SKM-1 (cell line): Measurements from ENCODE around the gene CTTN.

Source experiments
- DNase-seq: peaks from one replicate; lab custom pipeline; 2025; ENCODE audit not compliant: unreplicated experiment; lab: John Stamatoyannopoulos, UW

The CTTN gene

DNA sequence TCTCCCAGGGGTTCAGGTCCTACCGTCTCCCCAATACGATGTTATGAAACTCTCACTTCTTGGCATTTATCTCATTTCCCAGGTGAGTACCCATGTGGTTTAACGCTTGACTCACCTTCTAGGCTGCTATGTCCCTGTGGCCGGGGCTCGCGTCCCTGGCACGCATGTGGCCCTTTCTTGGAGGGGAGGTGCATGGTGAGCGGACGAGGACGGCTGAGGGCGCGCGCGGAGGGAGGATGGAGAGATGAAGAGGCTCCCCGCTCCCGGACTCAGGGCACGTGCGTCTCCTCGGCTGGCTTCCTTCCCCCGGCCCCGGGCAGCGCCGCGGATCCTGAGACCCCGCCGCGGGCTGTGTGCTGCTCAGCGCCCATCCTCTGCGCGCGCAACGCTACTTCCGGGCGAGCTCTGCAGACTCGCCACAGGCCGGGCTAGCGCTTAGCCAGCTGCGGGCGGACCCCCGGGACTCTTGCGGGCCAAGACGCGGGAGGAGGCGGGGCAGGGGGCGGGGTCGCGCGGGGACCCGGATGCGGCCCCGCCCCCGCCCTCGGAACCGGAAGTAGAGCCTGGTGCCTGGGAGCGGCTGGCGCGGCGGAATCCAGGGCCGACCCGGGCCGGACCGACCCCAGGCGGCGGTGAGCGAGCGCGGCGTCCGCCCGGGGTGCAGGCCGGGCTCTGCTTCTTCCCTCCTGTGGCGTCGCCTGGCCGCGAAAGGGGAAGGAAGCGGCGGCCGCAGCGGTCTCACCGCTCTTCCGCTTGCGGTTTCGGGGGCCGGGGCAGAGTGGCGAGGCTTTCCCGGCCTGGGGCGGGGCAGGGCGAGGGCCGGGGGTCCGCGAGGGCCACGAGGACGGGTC is at the start of gene CTTN:
Gene CTTN, plus strand, starts transcription at position 547 of the 851 bp plus-strand sequence. CDS start 8,769 bp downstream, outside the sequence.
- DNase-seq = peak; percentile 36

GRCh38 chr11:70348608-70349007 is 49.7 kb upstream of the CTTN start:
- DNase-seq = no peak

GRCh38 chr11:70351646-70352045 is 46.7 kb upstream of the CTTN start:
- no peak for DNase-seq

- DNase-seq = no peak
These were observed 46.2 kb upstream of the CTTN start for GRCh38 chr11:70352100-70352499.

GRCh38 chr11:70352601-70353000 is 45.7 kb upstream of the CTTN start:
- no peak for DNase-seq

DNA sequence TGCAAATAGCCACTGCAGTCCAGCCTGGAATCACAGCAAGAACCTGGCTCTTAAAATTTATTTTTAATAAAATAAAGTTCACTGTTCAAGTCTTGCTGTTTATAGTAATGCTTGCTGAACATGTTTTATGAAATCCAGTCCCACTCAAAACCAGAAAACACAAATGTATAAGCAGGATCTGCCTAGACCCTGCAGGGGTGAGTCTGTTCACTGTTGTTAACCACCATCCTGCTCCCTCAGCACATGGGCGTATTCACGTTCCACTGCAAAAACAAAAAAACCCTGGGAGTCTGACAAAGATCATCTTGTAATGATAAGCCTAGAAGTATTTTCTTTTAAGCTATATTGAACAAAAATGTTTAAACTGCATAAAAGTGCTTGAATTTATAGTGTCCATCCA is 45.0 kb upstream of the CTTN start:
- no peak for DNase-seq

DNA sequence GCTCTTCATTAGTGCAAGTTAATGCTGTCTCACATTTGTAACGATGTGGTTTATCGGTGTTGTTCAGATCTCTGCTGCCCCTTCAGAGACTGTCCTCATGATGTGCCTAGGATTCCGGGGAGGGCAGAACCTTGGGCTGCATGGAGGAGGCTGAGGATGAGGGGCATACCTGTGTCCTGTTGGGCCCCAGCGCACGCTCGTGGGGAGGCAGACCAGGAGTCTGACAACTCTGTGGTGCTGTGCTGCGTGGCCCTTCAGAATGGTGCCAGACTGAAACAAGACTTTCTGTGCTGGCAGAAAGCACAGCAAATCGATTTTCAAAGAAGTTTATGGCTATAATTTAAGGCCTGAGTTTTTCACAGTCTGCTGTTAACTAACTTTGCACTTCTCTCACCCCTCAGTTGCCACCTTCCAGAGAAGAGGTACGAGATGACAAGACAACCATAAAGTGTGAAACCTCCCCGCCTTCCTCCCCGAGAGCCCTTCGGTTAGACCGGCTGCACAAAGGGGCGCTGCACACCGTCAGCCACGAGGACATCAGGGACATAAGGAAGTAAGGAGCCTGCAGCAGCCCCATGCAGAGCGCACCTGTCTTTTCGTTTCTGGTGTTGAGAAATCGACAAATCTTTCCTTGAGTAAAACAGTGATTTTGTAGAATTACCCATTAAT is 44.3 kb upstream of the CTTN start:
- no peak for DNase-seq

- no peak for DNase-seq
These were observed 43.7 kb upstream of the CTTN start for GRCh38 chr11:70354629-70355028.

DNA sequence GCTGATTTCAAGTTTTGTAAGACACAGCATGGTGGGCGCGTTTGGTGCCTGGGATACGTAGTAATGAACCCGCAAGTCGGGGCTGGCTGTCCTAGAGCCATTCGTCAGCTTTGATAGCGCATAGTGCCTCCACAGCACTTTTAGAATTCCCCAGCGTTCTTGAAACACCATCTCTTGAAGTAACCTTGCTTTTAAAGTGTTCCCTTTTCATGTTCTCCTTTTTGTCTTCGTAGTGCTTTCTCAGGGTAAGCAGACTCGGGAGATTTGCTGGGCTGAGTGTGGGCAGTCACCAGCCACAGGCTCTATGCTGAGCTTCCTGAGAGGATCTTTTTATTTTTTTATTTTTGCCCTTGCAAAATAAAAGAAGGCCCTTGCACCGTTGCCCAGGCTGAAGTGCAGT is 39.6 kb upstream of the CTTN start:
- no peak for DNase-seq

DNA sequence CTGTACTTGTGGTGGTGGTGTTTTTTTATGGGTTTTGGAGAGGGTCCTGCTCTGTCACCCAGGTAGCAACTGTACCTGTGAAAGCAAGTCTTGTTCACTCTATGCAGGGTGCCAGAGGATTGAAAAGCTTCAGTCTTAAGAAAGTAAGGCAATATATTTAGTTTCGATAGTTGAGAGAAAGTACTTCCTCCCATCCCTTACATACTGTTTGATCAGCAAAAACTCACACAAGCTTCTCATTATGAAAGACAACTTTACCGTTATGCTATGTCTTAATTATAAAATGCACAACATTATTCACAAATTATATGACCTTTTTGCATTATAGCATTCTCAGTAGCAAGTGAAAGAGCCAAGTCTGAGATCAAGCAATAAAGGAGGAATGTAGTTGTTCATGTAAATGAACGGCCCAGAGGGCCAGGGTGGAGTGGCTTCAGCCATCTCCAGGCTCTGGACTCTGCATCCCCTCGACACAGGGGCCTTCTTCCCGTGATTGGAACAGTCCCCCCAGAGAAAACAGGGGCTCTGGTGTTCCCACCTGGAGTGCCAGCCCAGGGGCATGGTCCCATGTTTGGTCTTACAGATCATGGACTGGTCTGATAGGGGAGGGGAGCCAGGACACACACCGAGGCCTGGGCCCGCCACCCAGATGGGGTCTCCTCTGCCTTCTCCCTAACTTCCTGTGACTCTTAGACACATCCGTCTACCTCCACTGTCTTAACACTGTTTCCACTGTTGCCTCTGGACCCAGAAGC is 38.7 kb upstream of the CTTN start:
- no peak for DNase-seq

GRCh38 chr11:70360211-70360610 is 38.1 kb upstream of the CTTN start:
- DNase-seq = no peak

DNA sequence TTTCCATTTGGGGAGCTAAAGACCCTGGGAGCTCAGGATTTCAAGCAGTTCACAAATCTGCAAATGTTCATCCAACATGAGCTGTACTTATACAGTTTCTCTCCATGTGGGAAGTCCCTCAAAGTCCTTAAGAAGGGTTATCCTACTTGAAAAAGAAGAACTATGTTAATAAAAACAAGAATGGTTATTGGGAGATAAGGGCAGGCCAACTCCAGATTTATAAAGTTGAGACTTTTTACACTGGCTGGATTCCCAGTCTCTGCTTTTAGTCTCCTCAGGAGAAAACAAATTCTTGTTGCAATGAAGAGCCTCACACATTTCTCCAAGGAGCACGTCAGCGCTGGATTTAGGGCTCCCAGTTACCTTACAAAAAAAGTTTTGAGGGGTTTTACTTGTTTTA is 34.2 kb upstream of the CTTN start:
- no peak for DNase-seq

- DNase-seq = no peak
These were observed 33.4 kb upstream of the CTTN start for GRCh38 chr11:70364745-70365543.

- no peak for DNase-seq
These were observed 32.8 kb upstream of the CTTN start for GRCh38 chr11:70365544-70365927.

- DNase-seq = no peak
These were observed 31.3 kb upstream of the CTTN start for GRCh38 chr11:70367071-70367470.

DNA sequence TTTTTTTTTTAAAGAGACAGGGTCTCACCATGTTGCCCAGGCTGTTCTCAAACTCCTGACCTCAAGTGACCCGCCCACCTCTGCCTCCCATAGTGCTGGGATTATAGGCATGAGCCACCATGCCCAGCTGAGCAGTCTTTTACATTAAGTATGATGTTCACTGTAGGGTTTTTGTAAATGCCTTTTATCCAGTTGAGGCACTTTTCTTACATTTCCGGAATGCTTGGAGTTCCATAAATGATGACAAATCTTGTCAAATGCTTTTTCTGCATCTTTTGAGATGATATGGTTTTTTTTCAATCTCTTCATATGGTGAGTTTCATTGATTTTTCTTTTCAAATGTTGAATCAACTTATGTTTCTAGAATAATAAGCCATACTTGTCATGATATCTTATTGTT is 29.4 kb upstream of the CTTN start:
- DNase-seq = no peak

- DNase-seq = no peak
These were observed 27.1 kb upstream of the CTTN start for GRCh38 chr11:70371241-70371640.

DNA sequence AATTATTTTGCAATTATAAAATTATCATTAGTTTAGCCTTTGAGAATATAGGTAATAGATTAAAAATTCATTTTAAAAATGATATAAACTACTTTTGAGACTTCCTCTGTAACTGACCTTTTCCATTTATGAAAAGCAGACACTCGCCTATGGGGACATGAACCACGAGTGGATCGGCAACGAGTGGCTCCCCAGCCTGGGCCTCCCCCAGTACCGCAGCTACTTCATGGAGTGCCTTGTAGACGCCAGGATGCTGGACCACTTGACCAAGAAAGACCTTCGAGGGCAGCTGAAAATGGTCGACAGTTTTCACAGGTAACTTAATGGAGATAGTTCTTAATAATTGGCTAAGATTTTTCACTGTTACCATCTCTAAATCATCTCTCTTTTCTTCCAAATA is 26.3 kb upstream of the CTTN start:
- no peak for DNase-seq

- DNase-seq = no peak
These were observed 21.7 kb upstream of the CTTN start for GRCh38 chr11:70376621-70377020.

- DNase-seq = no peak
These were observed 20.7 kb upstream of the CTTN start for GRCh38 chr11:70377645-70378044.

DNA sequence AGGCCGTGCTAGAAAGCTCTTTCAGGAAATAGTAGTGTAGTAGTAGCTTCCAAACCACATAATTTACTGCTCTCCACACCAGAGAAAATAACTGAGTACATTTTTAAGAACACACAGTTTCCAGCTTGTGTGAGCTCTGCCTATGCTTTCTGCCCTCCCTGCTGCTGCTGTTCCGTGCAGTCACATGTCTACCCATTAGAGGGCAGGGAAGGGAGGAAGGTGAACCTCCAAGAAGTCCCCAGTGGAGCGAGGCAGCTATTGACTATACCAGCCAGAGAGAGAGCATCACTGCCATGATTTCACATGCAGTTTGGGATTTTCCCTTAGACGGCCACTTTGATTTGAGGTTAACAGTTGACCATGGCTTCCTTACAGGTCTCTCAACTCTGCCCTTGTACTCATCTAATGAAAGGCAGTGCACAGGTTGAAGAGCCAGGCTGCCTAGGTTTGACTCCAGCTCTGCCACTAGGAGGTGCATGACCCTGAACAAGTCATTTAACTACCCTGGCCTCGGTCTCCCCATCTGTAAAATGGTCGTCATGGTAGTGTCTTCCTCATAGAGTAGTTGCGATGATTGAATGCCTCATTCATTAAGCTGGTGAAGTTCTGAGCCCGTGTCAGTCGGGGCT is 19.7 kb upstream of the CTTN start:
- no peak for DNase-seq
